ENCODE measurements around the gene PPCS. TPM values are rescaled to one million over a fixed set of nuclear protein-coding genes. Genes with fewer than 3 reads are reported as not detected.

The PPCS gene
- total RNA-seq, 1 donor from 2014 or later, result 41.8 TPM

DNA sequence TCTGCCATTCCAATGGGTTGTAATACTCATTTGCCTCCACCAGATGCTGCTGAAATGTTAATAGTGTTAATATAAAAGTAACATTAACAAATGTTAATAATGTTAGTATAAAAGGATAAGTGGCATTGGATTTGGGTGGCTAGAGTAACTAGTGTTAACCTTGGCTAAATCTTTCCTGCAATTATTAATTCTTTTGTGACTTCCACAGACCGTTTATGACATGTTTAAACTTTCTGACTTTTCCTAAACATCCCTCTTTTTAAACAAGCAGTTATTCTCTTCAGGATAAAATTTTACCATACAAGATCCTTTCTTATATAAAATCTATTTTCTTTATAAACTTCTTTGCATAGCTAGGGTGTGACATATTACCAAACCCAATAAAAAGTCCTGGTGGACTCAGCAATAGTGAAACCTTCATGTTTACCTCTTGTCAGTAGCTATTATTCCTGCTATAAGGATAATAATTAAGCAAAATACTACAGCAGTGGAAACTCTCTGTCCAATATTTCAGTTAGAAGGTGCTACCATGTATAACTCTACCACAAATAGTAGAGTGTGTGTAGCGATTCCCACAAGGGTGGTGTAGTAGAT lies 48.3 kb downstream of the PPCS start:
- peaks cover 28% of the 10 kb centered on the region for H3K9me3 Mint-ChIP-seq
- intact Hi-C loops (cut with micrococcal nuclease), result no loop called here
- H3K4me3 Mint-ChIP-seq (ENCODE audit: low read depth), result no peak overlapping the region
- H3K36me3 Mint-ChIP-seq (ENCODE audit: low read depth), result peaks cover 3% of the 10 kb centered on the region
- no peaks in the 10 kb centered on the region for H3K4me1 Mint-ChIP-seq (ENCODE audit: low read depth)
- H3K27me3 Mint-ChIP-seq (ENCODE audit: low read depth), result no peaks in the 10 kb centered on the region
- no peak overlapping the region for H3K27ac Mint-ChIP-seq
- DNase-seq (ENCODE audit: low spot score), result no peak

DNA sequence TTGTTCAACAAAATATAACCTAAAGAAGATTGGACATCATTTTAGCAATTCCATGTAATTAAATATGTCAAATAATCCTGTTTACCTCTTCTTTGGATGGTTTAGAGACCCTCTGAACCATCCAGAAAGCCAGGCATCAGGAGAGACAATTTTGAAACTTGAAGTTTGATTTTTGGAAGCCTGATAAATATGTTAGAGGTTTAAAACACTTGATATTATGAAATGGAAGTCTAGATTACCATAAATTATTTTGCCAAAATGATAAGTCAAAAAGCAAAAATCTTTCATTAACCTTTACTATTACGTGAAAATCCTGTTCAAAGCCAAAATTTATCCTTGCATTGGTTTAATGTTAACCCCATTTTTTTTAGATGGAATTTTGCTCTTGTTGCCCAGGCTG lies 50.2 kb downstream of the PPCS start:
- H3K27ac Mint-ChIP-seq, result no peak overlapping the region
- H3K36me3 Mint-ChIP-seq (ENCODE audit: low read depth), result peaks cover 3% of the 10 kb centered on the region
- peaks cover 43% of the 10 kb centered on the region for H3K9me3 Mint-ChIP-seq
- DNase-seq (ENCODE audit: low spot score), result no peak
- no peaks in the 10 kb centered on the region for H3K27me3 Mint-ChIP-seq (ENCODE audit: low read depth)
- no peaks in the 10 kb centered on the region for H3K4me1 Mint-ChIP-seq (ENCODE audit: low read depth)
- H3K4me3 Mint-ChIP-seq (ENCODE audit: low read depth), result no peak overlapping the region
- intact Hi-C loops (cut with micrococcal nuclease), result no loop called here

Other genes starting within 250 kb of the PPCS start
- 43.1 and 46.4 TPM in 2 replicates for gene FOXJ3, start 121.3 kb upstream of the PPCS start, total RNA-seq
- gene RIMKLA, start 75.8 kb upstream of the PPCS start, total RNA-seq, result 5.2 and 5.3 TPM in 2 replicates
- gene ZMYND12, start 521 bp upstream of the PPCS start, total RNA-seq, result 0.11 and 0.28 TPM in 2 replicates
- gene CCDC30, start 6.7 kb downstream of the PPCS start, total RNA-seq, result 1.7 and 2.3 TPM in 2 replicates
- 77.5 and 78.7 TPM in 2 replicates for gene PPIH, start 201.9 kb downstream of the PPCS start, total RNA-seq
- 815 and 840 TPM in 2 replicates for gene YBX1, start 225.9 kb downstream of the PPCS start, total RNA-seq

Data from activated T-helper 2 cell treated with anti-CD3 and anti-CD28 coated beads, Interferon-gamma antibody, Interleukin-2, Interleukin-4, amounts not matched to agents 10 μg/mL and 5 μg/mL and 100 μg/mL, durations not matched to agents 14 hours and 24 hours and 36 hours (primary cell).